Glomerular visceral epithelial cell (primary cell): ENCODE results near the gene POLR2I.
"Not testable (repeated sequence)": the region's sequence is repeated elsewhere in the genome, so short reads cannot be mapped to it uniquely, and the experiment has no call there.

Source experiments
- DNase-seq: peaks from one replicate; pipeline ENCODE4 v3.0.0-alpha.2; 2016; ENCODE audit errors: extremely low spot score

POLR2I gene

DNA sequence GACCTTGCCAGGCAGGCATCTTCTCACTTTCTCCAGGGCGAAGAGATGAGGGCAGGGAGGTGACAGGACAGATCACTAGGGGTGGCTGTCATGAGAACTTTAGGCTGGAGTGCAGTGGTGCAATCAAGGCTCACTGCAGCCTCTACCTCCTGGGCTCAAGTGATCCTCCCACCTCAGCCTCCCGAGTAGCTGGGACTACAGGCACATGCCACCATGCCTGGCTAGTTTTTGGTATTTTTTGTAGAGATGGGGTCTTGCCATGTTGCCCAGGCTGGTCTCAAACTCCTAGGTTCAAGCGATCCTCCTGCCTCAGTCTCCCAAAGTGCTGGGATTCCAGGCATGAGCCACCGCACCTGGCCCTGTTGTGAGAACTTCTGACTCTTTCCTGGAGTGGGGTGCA, 20.2 kb upstream of the POLR2I start:
- DNase-seq: not testable (repeated sequence)

DNA sequence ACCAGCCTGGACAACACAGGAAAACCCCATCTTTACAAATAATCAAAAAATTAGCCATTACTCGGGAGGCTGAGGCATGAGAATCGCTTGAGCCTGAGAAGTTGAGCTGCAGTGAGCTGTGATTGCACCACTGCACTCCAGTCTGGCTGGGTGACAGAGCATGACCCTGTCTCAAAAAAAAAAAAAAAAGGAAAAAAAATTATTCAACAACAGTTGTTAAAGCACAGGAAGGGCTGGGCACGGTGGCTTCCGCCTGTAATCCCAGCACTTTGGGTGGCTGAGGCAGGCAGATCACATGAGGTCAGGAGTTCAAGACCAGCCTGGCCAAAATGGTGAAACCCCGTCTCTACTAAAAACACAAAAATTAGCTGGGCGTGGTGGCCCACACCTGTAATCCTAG, 16.5 kb upstream of the POLR2I start:
- DNase-seq: not testable (repeated sequence)

DNA sequence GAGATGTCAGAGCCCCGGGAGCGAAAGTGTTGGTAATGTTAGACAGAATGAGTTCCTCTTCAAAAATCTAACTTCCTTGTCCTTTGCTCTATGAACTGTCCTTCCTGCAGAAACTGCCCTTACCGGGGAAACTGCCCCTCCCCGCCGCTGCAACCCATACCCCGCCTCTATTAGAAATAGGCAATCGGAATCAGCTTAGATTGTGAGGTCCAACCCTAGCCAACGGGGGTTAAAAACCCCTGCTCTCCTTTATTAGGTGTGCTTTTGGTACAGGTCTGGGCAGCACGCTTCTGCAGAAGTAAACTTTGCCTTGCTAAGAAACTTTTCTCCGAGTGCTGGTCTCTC, 13.7 kb upstream of the POLR2I start:
- no peak for DNase-seq

DNA sequence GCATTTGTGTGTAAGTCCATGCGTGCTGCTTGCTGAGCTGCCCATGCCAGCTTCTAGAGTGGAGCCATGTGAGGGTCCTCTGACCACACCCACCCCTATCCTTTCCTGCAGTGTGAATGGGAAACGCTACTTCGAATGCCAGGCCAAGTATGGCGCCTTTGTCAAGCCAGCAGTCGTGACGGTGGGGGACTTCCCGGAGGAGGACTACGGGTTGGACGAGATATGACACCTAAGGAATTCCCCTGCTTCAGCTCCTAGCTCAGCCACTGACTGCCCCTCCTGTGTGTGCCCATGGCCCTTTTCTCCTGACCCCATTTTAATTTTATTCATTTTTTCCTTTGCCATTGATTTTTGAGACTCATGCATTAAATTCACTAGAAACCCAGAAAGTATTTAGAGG, 10.9 kb upstream of the POLR2I start:
- no peak for DNase-seq

DNA sequence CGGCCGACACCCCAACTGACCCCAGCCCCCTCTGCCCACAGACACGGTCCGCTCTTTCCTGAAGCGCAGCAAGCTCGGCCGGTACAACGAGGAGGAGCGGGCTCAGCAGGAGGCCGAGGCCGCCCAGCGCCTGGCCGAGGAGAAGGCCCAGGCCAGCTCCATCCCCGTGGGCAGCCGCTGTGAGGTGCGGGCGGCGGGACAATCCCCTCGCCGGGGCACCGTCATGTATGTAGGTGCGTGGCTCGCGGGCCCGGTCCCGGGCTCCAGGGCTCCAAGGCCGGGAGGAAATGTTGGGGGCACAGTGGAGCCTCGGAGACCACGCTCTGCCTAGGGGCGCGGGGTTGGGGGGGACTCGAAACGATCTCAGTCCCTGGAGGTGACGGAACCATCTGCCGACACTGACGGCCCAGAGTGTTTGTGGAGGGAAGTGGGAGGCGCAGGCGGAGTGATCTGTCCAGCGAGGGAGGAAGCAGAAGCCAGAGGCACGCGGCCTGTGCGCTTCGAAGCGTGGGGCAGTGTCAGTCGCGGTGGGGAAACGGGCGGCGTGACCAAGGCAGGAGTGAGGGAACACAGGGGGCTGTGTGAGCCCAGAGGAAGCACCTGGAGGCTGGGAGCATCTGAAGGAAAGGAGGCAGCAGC, 6.9 kb upstream of the POLR2I start:
- DNase-seq: no peak

DNA sequence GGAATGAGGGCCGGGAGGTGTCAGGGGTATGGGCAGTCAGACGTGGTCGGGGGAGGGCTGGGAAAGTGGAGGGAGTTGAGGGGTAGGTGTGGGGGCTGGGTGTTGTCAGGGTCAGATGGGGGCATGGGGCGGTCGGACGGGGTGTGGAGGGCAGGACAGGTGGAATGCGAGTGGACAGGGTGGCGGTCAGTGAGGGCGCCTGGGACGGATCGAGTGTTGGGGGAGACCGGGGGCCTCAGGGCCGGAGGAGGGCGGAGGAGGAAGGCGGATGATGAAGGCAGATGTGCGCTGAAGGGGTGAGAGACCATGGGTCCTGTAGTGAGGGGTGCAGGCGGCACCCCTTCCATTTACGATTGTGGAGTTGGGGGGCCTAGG, 6.3 kb upstream of the POLR2I start:
- DNase-seq: no peak

DNA sequence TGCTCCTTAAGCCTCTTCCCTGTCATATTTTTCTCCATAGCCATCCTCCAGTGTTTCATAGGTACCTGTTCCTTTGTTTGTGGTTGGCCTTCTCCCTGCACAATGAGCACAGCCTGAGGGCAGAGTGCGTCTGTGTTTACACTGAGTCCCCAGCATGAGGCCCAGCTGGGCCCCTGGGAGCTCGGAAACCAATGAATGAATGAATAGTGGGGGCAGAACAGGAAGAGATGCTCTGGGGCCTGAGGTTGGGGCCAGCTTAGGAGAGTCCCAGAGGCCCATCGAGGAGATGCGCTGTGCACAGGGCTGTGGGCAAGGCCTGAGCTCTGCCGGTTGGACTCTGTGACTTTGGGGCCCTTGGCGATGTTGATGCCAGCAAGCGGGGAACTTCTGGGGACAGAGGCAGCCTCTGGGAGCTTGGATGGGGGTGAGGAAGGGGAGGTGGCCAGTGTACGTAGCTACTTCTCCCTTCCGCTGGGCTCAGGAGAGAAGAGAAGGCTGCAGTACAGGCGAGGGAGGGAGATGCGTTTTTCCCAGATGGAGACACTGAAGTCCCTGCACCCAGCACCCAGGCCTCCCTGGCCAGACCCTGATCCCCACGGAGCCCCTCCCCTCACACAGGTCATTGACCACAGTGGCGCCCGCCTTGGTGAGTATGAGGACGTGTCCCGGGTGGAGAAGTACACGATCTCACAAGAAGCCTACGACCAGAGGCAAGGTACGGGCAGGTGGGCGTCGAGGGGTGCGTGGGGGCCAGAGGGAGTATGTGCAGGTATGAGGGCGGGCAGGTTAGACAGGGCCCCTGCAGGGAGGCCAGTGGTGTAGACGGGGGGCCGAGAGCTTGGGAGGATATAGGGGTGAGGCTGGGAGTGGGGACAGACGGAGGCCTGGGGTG, 5.7 kb upstream of the POLR2I start:
- DNase-seq: no peak

DNA sequence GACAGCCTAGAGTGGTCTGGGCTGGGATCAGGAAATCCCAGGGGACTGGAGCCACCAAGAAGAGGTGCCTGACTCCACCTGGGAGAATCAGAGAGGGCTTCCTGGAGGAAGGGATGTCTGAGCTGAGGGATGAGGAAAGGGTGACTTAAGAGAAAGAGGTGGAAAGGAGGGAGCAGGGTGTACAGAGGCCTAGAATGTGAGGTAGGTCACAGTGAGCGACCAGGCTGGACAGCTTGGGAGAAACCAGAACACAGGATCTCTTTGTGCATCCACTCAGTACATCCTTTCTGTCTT, 1.6 kb upstream of the POLR2I start:
- DNase-seq: no peak

DNA sequence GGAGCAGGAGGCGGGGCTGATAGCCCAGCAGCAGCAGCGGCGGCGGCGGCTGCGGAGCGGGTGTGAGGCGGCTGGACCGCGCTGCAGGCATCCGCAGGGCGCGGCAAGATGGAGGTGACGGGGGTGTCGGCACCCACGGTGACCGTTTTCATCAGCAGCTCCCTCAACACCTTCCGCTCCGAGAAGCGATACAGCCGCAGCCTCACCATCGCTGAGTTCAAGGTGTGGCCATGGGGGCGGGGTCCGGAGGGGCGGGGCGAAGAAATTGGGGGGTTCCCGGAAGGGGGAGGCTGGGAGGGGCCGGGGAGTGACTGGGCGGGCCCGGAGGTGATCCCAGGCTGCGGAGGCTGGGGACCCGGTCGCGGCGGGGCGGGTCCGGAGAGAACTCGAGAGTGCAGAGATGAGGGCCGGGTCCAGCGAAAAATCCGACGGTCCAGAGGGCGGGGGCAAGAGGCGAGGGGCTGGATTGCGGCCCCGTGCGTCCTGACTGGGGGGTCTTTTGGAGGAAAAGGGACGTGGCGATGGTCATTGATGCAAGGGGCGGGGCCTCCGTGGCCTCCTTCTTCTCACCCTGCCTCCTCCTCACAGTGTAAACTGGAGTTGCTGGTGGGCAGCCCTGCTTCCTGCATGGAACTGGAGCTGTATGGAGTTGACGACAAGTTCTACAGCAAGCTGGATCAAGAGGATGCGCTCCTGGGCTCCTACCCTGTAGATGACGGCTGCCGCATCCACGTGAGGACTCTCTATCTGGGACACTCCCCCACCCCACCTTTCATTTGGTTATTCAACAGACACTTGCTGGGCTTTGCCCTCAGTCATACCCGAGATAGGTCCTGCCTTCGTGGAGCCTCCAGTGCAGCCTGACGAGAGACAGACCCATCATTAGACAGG, 1.0 kb upstream of the POLR2I start, which contains the start of gene TBCB:
TBCB (plus strand) TSS at position 16 of the 891 bp plus-strand sequence; CDS start at position 109, 93 bp downstream.
- DNase-seq: no peak

DNA sequence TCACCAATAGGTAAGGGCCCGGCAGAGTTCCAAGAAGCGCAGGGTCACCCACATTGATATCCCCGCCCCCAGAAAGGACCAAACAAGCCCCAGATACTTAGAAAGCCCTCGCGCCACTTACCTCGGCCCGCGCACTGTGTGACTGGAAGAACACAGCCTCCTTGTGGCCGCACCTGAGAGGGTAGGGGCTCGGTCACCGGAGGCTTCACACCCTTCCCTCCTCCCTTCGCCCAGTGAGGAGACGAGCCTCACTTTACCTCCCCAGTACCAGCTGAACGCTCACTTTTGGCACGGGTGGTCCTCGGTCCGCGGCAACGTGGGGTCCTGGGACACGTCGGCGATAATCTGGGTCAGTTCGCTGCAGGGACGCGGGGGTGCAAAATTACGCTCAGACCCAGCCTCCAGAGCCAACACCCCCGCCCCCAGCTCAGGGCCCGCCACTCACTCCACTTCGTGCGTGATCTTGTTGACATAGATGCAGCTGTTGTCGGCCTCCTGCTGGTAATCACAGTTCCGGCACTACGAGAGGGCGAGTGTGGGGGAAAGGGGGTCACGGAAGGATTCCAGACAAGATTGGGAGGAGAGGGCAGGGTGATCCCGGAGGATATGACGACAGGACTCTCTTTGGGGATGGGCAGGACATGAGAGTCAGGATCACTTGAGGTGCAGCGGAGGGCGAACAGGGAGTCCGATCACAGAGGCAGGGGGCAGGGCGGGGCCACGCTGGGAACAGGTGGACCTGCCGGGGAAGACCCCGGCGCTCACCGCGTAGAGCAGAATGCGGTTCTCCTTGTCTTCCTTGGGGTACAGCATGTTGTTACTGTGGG, 568 bp downstream of the POLR2I start:
- DNase-seq: peak; percentile 31

DNA sequence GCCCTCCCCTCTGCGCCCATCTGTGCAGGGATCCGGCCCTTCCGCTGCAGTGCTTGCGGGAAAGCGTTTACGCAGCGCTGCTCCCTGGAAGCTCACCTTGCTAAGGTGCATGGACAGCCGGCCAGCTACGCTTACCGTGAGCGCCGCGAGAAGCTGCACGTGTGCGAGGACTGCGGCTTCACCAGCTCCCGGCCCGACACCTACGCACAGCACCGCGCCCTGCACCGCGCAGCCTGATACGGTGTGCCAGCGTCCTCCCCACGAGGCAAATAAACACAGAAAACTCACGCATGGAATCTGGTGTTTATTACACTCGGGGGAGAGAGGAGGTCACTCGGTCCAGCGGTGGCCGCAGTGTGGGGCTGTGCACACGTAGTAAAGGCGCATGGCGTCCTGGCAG, 1.2 kb downstream of the POLR2I start:
- no peak for DNase-seq

DNA sequence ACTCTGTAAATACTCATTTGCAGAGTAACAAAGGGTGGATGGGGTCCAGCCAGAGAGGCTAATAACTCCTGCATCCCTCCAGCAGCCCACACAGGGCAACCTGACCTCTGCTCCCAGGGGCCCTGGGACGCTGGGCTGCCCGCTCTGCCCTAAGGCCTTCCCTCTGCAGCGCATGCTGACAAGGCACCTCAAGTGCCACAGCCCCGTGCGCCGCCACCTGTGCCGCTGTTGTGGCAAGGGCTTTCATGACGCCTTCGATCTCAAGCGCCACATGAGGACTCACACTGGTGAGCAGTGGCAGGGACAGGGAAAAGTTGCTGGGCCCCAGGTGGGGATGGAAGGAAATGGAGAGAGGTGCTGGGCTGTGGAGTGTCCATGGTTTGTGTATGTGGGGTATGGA, 2.0 kb downstream of the POLR2I start:
- DNase-seq: no peak

DNA sequence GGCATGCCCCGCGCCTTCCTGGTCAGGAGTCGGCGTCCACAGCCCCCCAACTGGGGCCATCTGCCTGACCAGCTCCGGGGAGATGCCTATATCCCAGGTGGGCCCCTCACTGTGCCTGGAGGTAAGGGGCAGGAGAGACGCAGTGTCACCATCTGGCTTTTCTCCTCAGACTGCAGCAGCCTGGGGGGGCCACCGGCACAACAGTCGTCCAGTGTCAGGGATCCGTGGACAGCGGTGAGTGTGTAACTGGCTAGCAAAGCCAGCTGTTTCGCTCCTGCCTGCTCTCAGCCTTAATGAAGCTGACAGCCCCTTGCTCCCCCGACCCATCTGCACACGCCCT, 3.5 kb downstream of the POLR2I start:
- DNase-seq: no peak

DNA sequence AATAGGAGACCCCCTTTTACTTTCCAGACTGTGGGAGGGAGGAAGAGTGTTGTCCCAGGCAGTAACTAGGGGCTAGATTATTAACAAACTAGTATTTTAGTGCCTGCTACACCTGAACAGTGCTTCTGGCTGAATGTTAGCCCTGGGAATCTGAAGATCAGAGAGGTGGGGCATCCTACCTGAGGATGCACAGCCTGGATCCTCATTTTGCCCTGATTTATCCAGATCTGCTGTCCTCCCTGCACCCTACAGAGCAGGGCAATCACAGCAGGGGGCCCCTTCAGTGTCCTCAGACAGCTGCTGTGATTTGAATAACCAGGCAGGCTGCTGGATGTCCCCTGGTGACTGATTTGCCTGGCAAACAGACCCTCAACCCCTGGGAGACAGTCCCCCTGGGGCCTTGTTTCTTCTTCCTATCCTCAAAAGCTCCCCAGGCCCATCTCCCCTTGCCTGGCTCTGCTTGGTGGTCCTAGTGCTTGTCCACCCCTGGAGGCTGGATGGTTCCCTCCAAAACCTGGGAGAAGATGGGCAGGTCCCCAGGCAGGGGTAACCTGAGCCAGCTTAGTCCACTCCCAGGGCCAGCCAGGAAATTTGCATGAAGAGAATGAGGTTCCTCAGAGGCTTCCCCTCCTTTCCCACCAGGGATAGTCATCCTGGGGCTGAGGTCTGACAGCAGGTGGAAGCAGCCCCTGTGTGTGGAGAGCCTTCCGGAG, 4.0 kb downstream of the POLR2I start, which contains the start of gene OVOL3:
OVOL3 (plus strand) TSS at position 657 of the 713 bp plus-strand sequence. CDS start 60 bp downstream, outside the sequence.
- no peak for DNase-seq

DNA sequence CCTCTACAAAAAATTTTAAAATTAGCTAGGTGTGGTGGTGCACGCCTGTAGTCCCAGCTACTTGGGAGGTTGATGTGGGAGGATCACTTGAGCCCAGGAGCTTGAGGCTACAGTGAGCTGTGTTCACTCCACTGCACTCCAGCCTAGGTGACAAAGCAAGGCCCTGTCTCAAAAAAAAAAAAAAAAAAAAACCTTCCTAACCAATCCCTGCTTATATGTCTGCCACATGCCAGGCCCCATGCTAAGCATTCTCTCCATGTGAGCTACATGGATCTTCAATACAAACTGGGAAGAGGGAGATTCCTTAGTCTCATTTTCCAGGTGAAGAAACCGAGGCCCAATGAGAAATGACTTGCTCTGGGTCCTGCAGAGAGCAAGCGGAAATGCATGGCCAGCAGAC, 6.0 kb downstream of the POLR2I start:
- DNase-seq: no peak

DNA sequence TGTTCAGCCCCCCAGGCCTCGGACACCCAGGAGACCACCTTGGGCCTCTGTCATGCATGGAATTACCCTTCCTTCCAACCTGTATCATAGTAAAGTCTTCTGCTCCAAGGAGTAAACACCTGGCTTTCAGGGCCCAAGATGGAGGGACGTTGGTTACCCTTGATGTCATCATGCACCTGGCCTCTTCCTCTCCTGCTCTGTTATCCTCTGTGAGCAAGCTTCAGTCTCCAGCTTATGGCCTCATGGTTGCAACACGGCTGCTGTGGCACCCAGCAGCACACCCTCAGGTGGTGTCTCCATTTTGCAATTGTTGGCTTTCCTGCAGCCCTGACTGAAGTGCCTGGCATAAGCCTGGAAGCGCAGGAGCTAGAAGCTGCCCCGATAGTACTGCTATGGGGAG, 7.7 kb downstream of the POLR2I start:
- no peak for DNase-seq

DNA sequence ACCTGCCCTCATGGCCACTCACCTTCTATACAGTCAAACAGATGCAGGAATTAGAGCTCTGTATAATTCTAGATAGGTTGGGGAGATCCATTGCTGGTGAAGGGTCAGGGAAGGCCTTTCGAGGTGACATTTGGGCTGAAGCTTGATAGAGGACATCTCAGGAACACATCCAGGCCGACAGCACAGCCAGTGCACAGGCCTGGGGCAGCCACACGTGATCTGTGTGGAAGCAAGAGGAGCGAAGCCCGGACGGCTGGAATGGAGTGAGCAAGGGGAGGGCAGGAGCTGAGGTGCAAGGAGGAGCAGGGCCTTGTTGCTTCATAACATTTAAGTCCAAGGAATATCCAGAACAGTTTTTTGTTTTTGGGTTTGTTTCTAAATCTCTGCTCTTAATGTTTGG, 8.2 kb downstream of the POLR2I start:
- no peak for DNase-seq

DNA sequence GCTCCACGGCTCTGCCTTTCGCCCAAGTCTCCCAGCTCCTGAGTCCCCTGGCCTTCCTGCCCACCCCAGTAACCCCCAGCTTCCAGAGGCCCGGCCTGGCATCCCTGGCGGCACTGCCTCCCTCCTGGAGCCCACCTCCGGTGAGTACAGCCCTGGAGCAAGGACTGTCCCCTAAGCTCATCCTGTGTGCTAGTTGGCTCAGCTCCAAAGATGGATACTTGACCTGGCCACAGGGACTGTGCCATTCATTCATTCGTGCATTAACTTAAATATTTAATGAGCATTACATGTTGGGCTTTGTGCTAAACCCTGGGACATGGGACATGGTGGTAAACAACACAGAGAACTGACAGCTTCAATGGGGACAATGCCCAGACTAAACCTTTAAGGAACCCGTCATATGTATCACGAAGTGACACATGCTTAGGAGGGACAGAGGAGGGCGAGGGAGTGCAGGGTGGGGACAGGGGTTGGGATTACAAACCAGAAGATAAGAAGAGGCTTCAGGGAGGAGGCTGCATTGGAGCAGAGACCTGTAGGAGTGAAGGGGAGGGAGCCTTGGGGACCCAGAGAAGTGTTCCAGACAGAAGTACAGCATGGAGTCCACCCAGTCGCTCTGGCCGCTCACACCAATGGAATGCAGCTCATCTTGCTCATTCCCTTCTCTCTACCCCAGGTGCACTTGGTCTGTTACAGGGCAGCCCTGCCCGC, 10.7 kb downstream of the POLR2I start:
- DNase-seq: peak; percentile 34

DNA sequence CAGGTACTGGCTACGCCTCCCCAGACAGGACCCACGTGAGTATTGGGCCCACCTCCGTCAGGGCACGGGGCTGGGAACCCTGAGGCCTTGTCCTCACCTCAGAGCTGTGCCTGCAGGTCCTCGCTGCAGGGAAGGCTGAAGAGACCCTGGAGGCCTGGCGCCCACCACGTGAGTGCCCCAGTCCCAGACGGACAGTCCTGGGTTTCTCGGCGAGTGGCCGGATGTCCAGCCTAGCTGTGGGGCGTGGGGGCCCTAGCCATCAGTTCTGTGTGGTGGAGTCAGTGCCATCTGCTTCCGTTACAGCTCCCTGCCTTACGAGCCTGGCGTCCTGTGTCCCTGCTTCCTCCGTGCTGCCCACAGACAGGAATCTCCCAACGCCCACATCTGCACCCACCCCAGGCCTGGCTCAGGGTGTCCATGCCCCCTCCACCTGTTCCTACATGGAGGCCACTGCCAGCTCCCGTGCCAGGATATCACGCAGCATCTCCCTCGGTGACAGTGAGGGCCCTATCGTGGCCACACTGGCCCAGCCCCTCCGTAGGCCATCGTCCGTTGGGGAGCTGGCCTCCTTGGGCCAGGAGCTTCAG, 11.5 kb downstream of the POLR2I start:
- no peak for DNase-seq
